ENCODE results near the gene PSMD12.

Gene PSMD12

DNA sequence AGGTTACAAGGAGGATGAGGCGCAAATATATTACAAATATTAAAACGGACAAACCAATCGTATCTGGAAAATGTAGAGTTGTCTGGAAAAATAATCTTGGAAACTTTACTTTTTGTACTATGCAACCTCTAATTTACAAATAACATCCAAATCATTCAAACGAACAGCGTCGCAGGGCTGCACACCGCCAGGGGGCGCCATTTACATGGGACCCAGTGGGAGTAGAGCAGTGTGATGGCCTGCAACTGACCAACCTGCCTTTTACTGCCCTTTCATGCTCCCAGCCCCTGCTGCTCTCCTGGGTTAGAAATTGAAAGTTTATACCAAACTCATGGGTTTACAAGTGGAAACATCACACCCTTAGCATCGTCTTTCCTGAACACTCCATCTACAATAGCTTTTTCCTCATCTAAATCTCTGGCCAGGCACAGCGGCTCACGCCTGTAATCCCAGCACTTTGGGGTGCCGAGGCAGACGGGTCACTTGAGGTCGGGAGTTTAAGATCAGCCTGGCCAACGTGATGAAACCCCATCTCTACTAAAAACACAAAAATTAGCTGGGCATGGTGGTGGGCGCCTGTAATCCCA lies 20.7 kb upstream of the PSMD12 start:
- DNase-seq (ENCODE audit: low spot score): peak; percentile 79

GRCh38 chr17:67385122-67385988 lies 19.0 kb upstream of the PSMD12 start:
- DNase-seq (ENCODE audit: low spot score): no peak

DNA sequence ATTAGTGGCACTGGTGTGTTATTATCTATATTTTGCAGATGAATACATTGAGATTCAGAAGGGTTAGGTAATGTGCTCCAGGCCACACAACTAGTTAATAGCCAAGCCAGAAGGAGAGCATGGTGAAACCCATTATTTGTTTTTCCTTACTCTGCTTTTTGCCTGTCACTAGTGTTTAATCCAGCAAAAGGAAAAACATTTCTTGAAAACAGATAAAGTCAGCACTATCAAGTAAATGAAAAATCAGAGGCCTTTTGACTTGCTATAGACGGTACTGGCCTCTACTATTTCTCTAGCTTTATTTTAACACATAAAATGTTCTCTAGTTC lies 15.5 kb upstream of the PSMD12 start:
- no peak for DNase-seq (ENCODE audit: low spot score)

GRCh38 chr17:67379251-67379630 lies 12.9 kb upstream of the PSMD12 start:
- no peak for DNase-seq (ENCODE audit: low spot score)

GRCh38 chr17:67378454-67379250 lies 12.3 kb upstream of the PSMD12 start:
- DNase-seq (ENCODE audit: low spot score): peak; percentile 76

DNA sequence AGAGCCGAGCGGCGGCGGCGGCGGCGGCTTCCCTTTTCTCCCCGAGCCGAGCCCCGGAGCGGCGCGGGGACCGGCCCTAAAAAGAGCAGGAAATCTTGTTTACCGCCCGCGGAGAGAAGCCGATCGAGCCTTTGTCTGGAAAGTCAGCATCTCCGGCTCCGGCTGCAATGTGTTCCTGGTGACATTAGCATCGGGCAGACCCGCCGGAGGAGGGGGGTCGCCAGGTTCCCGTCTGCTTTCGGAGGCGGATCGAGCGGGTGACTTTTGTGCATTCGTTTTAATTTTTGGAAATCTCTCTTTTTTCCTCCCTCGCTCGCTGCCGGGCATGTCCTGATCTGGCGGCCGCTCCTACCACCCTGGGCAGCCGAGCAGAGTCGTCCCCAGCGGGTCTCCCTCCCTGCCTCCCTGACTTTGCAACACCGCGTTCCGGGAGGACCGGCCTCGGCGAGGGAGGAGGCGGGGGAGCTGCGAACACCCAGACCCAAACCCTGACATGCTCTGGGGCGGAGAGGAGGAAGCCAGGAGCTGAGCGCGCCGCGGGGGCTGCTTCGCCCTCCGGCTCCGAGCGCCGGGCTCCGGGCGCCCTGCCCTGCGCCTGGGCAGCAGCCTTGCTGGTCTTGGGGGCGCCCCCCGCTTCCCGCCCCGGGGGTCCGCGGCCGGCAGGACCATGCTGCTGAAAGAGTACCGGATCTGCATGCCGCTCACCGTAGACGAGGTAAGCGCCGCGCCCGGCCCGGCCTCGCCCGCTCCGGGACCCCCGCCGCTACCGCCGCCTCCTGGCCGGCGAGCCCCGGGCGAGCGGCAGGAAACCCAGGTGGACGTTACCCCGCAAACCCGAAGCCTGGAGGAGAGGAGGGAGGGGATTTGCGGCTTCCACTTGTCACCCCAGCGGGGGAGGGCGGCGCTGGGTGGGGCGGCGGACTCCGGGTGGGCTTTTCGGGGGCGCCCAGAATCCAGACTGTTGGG lies 11.4 kb upstream of the PSMD12 start:
- peak; percentile 65 for DNase-seq (ENCODE audit: low spot score)

- DNase-seq (ENCODE audit: low spot score): peak; percentile 86
Observed at GRCh38 chr17:67376737-67377487, 10.5 kb upstream of the PSMD12 start, which contains the start of gene PITPNC1. TSS of gene PITPNC1 (plus strand) at chr17:67377281.

DNA sequence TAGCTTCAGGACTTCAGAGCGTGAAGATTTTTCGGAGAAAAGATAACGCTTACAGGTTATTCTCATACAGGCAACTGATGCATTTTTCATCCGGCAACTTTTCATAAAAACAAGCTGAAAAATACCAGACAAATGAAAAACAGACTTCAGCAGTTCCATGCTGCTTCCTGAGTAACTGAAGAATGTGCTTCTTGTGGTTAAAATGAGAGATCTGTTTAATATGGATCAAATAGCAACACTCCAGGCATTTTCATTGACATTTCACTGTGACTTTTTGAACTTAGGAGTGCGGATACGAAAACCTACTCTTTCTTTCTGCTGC lies 10.0 kb upstream of the PSMD12 start:
- no peak for DNase-seq (ENCODE audit: low spot score)

- DNase-seq (ENCODE audit: low spot score): no peak
Observed at GRCh38 chr17:67375716-67376115, 9.3 kb upstream of the PSMD12 start.

DNA sequence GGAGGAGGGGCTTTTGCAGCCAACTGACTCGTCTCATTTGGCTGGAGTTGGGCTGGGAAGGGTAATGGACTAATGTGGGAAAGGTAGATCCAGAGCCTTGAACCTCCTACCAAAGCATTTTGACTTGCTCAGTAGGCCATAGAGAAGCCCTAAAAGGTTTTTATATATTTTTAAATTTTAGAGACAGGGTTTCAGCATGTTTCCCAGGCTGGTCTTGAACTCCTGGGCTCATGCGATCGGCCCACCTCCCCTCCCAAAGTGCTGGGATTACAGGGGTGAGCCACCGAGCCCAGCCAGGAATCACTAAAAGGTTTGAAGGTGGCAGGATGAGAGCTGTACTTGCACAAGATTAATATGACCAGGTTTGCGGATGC lies 8.7 kb upstream of the PSMD12 start:
- no peak for DNase-seq (ENCODE audit: low spot score)

- peak; percentile 85 for DNase-seq (ENCODE audit: low spot score)
Observed at GRCh38 chr17:67374329-67375053, 8.1 kb upstream of the PSMD12 start.

GRCh38 chr17:67372751-67373150 lies 6.4 kb upstream of the PSMD12 start:
- DNase-seq (ENCODE audit: low spot score): no peak

GRCh38 chr17:67369676-67370075 lies 3.3 kb upstream of the PSMD12 start:
- no peak for DNase-seq (ENCODE audit: low spot score)

GRCh38 chr17:67365738-67366192 lies 612 bp downstream of the PSMD12 start:
- DNase-seq (ENCODE audit: low spot score): no peak

DNA sequence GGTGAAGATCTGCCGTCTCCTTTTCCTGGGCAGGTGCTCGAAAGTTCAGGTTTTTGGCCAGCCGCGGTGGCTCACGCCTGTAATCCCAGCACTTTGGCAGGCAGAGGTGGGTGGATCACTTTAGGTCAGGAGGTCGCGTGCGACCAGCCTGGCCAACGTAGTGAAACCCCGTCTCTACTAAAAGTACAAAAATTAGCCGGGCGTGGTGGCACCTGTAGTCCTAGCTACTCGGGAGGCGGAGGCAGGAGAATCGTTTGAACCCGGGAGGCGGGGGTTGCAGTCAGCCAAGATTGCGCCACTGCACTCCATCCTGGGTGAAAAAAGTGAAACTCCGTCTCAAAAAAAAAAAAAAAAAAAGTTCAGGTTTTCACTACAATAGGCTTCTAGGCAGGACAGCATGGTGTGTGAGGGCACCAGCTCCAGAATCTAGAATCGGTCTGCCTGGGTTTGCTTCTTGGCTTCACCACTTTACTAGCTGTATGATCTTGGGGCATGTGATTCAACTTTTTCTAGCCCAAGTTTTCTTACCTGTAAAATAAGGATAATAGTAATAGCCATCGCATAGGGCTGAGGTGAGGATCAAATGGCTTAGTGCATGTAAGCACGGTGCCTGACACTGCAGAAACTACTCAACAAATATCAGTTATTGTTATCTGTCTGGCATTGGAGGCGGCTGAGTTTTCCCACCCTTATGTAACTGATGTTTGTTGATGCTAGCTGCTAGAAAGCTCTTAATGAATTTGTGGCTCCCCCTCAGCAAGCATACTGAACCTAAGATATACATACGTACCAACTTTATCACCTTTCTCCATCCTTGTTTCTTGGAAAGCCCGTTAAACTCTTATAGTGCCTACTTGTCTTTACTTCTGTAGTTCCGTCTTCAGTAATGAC lies 1.3 kb downstream of the PSMD12 start:
- no peak for DNase-seq (ENCODE audit: low spot score)

DNA sequence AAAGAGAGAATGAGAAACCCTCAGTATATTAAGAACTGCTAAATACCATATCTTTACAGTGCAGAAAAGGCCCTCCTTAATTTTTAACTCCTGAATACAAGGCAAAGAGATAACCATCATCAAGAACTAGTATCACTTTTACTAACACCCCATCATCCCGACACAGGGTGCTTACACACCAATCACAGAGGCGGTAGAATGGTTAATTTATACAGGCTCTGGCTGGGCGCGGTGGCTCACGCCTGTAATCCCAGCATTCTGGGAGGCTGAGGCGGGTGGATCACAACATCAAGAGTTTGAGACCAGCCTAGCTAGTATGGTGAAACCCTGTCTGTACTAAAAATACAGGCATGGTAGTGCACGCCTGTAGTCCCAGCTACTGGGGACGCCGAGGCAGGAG lies 4.2 kb downstream of the PSMD12 start:
- no peak for DNase-seq (ENCODE audit: low spot score)

GRCh38 chr17:67360880-67361279 lies 5.5 kb downstream of the PSMD12 start:
- DNase-seq (ENCODE audit: low spot score): no peak

GRCh38 chr17:67359960-67360791 lies 6.2 kb downstream of the PSMD12 start:
- DNase-seq (ENCODE audit: low spot score): no peak

GRCh38 chr17:67358612-67359011 lies 7.8 kb downstream of the PSMD12 start:
- DNase-seq (ENCODE audit: low spot score): no peak
